ENCODE measurements around the gene TIMM50. TPM values are rescaled to one million over a fixed set of nuclear protein-coding genes. Genes with fewer than 3 reads are reported as not detected.

The TIMM50 gene
- total RNA-seq, 2 donors from 2014 or later: 51.5 to 95.1 TPM

- no peak overlapping the region for H3K27ac Mint-ChIP-seq
- peaks cover 49% of the 10 kb centered on the region for H3K27me3 Mint-ChIP-seq
- no peak overlapping the region for H3K4me3 Mint-ChIP-seq
- H3K36me3 Mint-ChIP-seq (ENCODE audit: low read depth): no peaks in the 10 kb centered on the region
- ATAC-seq (replicated peaks): no peak
- no peaks in the 10 kb centered on the region for H3K9me3 Mint-ChIP-seq
- peaks cover 9% of the 10 kb centered on the region for H3K4me1 Mint-ChIP-seq
Observed at GRCh38 chr19:39501340-39501739, 20.7 kb downstream of the TIMM50 start.

- Mint-ChIP-seq H3K27ac (no peak overlapping the region), H3K4me1 (peaks cover 13% of the 10 kb centered on the region), H3K36me3 (ENCODE audit: low read depth) (peaks cover 3% of the 10 kb centered on the region), H3K27me3 (peaks cover 52% of the 10 kb centered on the region), H3K9me3 (no peaks in the 10 kb centered on the region), H3K4me3 (peak overlapping the region; percentile 12)
- peak; percentile 63 for ATAC-seq (replicated peaks)
Observed at GRCh38 chr19:39502640-39503417, 22.2 kb downstream of the TIMM50 start.

GRCh38 chr19:39506598-39506943 lies 25.9 kb downstream of the TIMM50 start:
- Mint-ChIP-seq H3K9me3 (no peaks in the 10 kb centered on the region), H3K27ac (no peak overlapping the region), H3K27me3 (peaks cover 34% of the 10 kb centered on the region), H3K4me1 (peaks cover 12% of the 10 kb centered on the region), H3K4me3 (peak overlapping the region; percentile 69), H3K36me3 (ENCODE audit: low read depth) (peaks cover 7% of the 10 kb centered on the region)
- ATAC-seq (replicated peaks): no peak

- H3K36me3 Mint-ChIP-seq (ENCODE audit: low read depth): peaks cover 7% of the 10 kb centered on the region
- H3K27me3 Mint-ChIP-seq: peaks cover 32% of the 10 kb centered on the region
- H3K9me3 Mint-ChIP-seq: no peaks in the 10 kb centered on the region
- H3K27ac Mint-ChIP-seq: no peak overlapping the region
- peaks cover 12% of the 10 kb centered on the region for H3K4me1 Mint-ChIP-seq
- ATAC-seq (replicated peaks): peak; percentile 81
- H3K4me3 Mint-ChIP-seq: peak overlapping the region; percentile 69
Observed at GRCh38 chr19:39506944-39507714, 26.5 kb downstream of the TIMM50 start.

GRCh38 chr19:39507715-39508364 lies 27.2 kb downstream of the TIMM50 start:
- H3K27me3 Mint-ChIP-seq: peaks cover 33% of the 10 kb centered on the region
- peaks cover 12% of the 10 kb centered on the region for H3K4me1 Mint-ChIP-seq
- H3K27ac Mint-ChIP-seq: no peak overlapping the region
- H3K9me3 Mint-ChIP-seq: no peaks in the 10 kb centered on the region
- peaks cover 7% of the 10 kb centered on the region for H3K36me3 Mint-ChIP-seq (ENCODE audit: low read depth)
- peak overlapping the region; percentile 69 for H3K4me3 Mint-ChIP-seq
- ATAC-seq (replicated peaks): no peak

GRCh38 chr19:39508629-39509028 lies 28.0 kb downstream of the TIMM50 start:
- ATAC-seq (replicated peaks): no peak
- H3K4me1 Mint-ChIP-seq: peaks cover 12% of the 10 kb centered on the region
- H3K36me3 Mint-ChIP-seq (ENCODE audit: low read depth): peaks cover 7% of the 10 kb centered on the region
- no peak overlapping the region for H3K4me3 Mint-ChIP-seq
- no peaks in the 10 kb centered on the region for H3K9me3 Mint-ChIP-seq
- peaks cover 37% of the 10 kb centered on the region for H3K27me3 Mint-ChIP-seq
- no peak overlapping the region for H3K27ac Mint-ChIP-seq

- Mint-ChIP-seq H3K4me1 (peaks cover 12% of the 10 kb centered on the region), H3K9me3 (no peaks in the 10 kb centered on the region), H3K27me3 (peaks cover 37% of the 10 kb centered on the region), H3K36me3 (ENCODE audit: low read depth) (peaks cover 7% of the 10 kb centered on the region), H3K4me3 (no peak overlapping the region), H3K27ac (no peak overlapping the region)
- ATAC-seq (replicated peaks): no peak
Observed at GRCh38 chr19:39509233-39509632, 28.6 kb downstream of the TIMM50 start.

- no peak for ATAC-seq (replicated peaks)
- H3K27me3 Mint-ChIP-seq: peaks cover 38% of the 10 kb centered on the region
- no peak overlapping the region for H3K27ac Mint-ChIP-seq
- H3K9me3 Mint-ChIP-seq: no peaks in the 10 kb centered on the region
- H3K4me3 Mint-ChIP-seq: no peak overlapping the region
- H3K4me1 Mint-ChIP-seq: peaks cover 13% of the 10 kb centered on the region
- peaks cover 8% of the 10 kb centered on the region for H3K36me3 Mint-ChIP-seq (ENCODE audit: low read depth)
Observed at GRCh38 chr19:39512988-39513387, 32.4 kb downstream of the TIMM50 start.

- H3K27me3 Mint-ChIP-seq: peaks cover 36% of the 10 kb centered on the region
- H3K4me1 Mint-ChIP-seq: peaks cover 9% of the 10 kb centered on the region
- H3K36me3 Mint-ChIP-seq (ENCODE audit: low read depth): peaks cover 6% of the 10 kb centered on the region
- no peaks in the 10 kb centered on the region for H3K9me3 Mint-ChIP-seq
- no peak within 1 kb of the TSS for H3K27ac Mint-ChIP-seq
- peak; percentile 34 for ATAC-seq (replicated peaks)
- peak within 1 kb of the TSS; percentile 70 for H3K4me3 Mint-ChIP-seq
Observed at GRCh38 chr19:39514840-39515550, 34.4 kb downstream of the TIMM50 start, which contains the start of gene SELENOV. Gene SELENOV, plus strand, starts transcription at chr19:39515139. Its CDS starts 74 bp downstream, at chr19:39515213.

GRCh38 chr19:39515551-39516191 lies 35.0 kb downstream of the TIMM50 start:
- Mint-ChIP-seq H3K36me3 (ENCODE audit: low read depth) (peaks cover 6% of the 10 kb centered on the region), H3K9me3 (no peaks in the 10 kb centered on the region), H3K4me1 (peaks cover 9% of the 10 kb centered on the region), H3K27ac (no peak overlapping the region), H3K4me3 (peak overlapping the region; percentile 70), H3K27me3 (peaks cover 36% of the 10 kb centered on the region)
- ATAC-seq (replicated peaks): peak; percentile 18

- no peaks in the 10 kb centered on the region for H3K9me3 Mint-ChIP-seq
Observed at GRCh38 chr19:39516270-39516669, 35.6 kb downstream of the TIMM50 start.

GRCh38 chr19:39517432-39517831 lies 36.8 kb downstream of the TIMM50 start:
- peaks cover 36% of the 10 kb centered on the region for H3K27me3 Mint-ChIP-seq
- H3K4me3 Mint-ChIP-seq: no peak overlapping the region
- no peak for ATAC-seq (replicated peaks)
- H3K27ac Mint-ChIP-seq: no peak overlapping the region
- H3K36me3 Mint-ChIP-seq (ENCODE audit: low read depth): peaks cover 6% of the 10 kb centered on the region
- H3K4me1 Mint-ChIP-seq: peaks cover 9% of the 10 kb centered on the region
- no peaks in the 10 kb centered on the region for H3K9me3 Mint-ChIP-seq

More at GRCh38 chr19:39516270-39516669, 35.6 kb downstream of the TIMM50 start:
- no peak overlapping the region for H3K27ac Mint-ChIP-seq
- ATAC-seq (replicated peaks): no peak
- peaks cover 36% of the 10 kb centered on the region for H3K27me3 Mint-ChIP-seq
- H3K4me3 Mint-ChIP-seq: peak overlapping the region; percentile 70
- peaks cover 6% of the 10 kb centered on the region for H3K36me3 Mint-ChIP-seq (ENCODE audit: low read depth)
- H3K4me1 Mint-ChIP-seq: peaks cover 9% of the 10 kb centered on the region

GRCh38 chr19:39518458-39518857 lies 37.8 kb downstream of the TIMM50 start:
- Mint-ChIP-seq H3K4me1 (peaks cover 9% of the 10 kb centered on the region), H3K27me3 (peaks cover 32% of the 10 kb centered on the region), H3K27ac (no peak overlapping the region), H3K4me3 (no peak overlapping the region), H3K9me3 (no peaks in the 10 kb centered on the region), H3K36me3 (ENCODE audit: low read depth) (peaks cover 6% of the 10 kb centered on the region)
- no peak for ATAC-seq (replicated peaks)

GRCh38 chr19:39518975-39519374 lies 38.3 kb downstream of the TIMM50 start:
- Mint-ChIP-seq H3K27ac (no peak overlapping the region), H3K4me3 (no peak overlapping the region), H3K4me1 (peaks cover 9% of the 10 kb centered on the region), H3K36me3 (ENCODE audit: low read depth) (peaks cover 6% of the 10 kb centered on the region), H3K9me3 (no peaks in the 10 kb centered on the region), H3K27me3 (peaks cover 27% of the 10 kb centered on the region)
- no peak for ATAC-seq (replicated peaks)
